HG03565 (cell line): ENCODE measurements around the gene CHST3.
"Not testable (repeated sequence)": the region's sequence is repeated elsewhere in the genome, so short reads cannot be mapped to it uniquely, and the experiment has no call there.

Source experiments
- ATAC-seq: cut with Tn5 transposase; IDR thresholded peaks from one replicate; pipeline ENCODE4 v1.9.1; 2021; ENCODE audit warnings: mild to moderate bottlenecking, moderate library complexity; ENCODE audit not compliant: unreplicated experiment

CHST3 gene

DNA sequence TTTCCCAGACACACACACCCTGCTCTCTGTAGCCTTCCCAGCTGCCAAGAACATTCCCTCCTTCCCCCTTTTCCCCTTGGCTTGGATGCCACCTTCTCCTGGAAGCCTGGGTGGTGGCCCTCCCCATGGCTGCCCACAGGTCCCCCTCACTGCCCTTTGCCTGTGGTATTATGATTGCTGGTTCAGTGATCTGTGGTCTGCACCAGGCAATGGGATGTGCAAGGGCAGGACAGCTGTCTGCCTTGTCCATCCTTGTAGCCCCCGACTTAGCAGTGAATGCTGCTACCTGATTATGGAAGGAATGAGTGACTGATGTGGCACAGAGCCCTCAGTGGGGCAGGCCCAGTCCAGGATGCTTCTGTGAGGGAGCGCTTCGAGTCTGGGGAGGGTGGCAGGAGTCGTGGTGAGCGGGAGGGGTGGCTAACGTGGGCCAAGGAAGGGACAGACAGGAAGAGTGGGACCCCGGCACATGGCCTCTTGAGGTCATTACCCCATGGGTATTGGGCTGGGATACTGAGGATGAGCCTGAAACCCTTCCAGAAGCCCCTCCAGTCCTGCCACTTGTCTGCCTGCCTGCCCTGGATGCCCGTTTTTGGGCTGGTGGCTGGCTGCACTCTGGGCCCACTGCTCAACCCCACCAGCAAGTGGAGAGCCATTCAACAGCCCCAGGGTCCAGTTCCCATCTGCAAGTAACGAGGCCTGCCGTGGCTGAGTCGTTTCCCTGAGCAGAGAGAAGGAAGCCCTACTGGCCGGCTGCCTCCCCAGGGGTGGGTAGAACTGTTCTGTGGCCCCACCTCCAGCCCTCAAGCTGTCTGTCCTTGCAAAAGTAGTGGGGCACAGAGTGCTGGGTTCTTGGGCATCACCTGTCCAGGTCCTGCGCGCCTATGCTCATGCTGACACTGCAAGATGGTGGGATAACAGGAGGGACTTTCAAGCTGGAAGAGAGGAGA, 8.8 kb downstream of the CHST3 start:
- ATAC-seq, result no peak

DNA sequence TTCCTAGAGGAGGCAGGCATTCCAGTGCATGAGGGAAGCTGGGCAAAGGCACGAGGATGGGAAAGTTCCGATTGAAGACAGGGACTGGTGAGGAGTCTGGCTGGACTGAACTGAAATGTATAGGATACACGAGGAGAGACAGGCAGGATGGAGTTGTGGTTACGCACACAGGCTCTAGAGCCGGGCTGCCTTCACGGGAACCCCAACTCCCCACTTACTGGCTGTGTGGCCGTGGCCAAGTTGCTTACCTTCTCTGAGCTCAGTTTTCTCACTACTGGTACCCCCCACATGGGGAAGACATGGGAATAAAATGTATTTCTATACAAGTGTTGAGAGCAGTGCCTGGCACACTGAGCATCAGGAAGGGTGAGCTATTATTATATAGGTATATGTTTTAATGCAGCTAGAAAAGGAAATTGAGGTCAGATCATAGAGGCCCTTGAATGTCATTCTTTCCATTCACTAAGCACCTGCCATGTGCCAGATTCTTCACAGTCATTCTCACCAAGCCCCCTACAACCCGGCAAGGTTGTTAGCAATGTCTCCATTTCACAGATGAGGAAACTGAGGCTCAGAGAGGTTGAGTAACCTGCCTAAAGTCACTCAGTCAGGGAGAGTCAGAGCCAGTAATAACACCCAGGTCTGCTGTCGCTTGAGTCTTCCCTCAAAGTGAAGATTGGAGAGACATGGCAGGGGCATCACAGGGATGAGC, 9.7 kb downstream of the CHST3 start:
- ATAC-seq, result no peak

- peak; percentile 51 for ATAC-seq
These were observed 10.4 kb downstream of the CHST3 start for GRCh38 chr10:71974489-71975021.

DNA sequence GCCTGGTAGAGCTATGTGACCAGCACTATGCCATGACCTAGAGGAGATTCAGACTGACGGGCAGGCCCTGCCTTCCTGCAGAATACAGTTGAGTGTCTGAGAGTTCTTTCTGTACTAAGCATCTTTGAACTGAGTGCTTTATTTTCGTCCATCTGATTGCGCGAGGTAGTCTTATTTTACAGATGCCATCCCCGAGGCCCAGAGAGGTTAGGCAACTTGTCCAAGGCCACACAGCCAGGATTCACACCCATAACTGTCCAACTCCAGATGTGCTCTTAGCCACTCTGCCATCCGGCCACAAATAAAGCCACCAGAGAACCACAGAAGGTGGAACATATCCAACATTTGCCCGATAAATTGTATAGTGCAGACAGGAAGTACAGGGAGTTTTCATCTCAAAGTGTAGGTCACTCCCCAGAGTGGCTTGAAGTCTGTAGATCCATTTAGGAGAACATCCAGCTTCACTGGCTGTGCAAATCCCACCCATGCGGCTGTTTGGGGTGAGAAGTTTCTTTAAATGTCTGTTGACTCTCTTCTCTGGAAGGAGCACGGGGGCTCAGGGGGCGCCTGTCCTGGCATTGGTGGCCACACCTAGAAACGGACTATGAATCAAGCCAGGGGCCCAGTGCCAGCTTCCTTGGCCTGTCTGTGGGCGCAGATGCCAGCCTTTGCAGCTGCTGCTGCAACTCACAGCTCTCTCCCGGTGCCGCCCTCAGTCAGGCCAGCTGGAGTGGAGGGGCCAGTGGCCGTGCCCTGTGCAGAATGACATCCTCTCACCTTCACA, 11.1 kb downstream of the CHST3 start:
- ATAC-seq, result no peak

GRCh38 chr10:71975871-71976725, 11.9 kb downstream of the CHST3 start:
- no peak for ATAC-seq

DNA sequence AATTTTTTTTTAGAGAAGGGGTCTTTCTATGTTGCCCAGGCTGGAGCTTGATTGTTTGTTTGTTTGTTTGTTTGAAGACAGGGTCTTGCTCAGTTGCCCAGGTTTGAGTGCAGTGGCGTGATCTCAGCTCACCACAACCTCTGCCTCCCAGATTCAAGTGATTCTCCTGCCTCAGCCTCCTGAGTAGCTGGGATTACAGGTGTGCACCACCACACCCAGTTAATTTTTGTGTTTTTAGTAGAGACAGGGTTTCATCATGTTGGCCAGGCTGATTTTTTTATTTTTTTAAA, 13.4 kb downstream of the CHST3 start:
- ATAC-seq, result not testable (repeated sequence)

GRCh38 chr10:71978476-71978875, 14.3 kb downstream of the CHST3 start:
- no peak for ATAC-seq

- ATAC-seq, result no peak
These were observed 14.9 kb downstream of the CHST3 start for GRCh38 chr10:71978988-71979691.

- ATAC-seq, result no peak
These were observed 15.5 kb downstream of the CHST3 start for GRCh38 chr10:71979692-71980062.

DNA sequence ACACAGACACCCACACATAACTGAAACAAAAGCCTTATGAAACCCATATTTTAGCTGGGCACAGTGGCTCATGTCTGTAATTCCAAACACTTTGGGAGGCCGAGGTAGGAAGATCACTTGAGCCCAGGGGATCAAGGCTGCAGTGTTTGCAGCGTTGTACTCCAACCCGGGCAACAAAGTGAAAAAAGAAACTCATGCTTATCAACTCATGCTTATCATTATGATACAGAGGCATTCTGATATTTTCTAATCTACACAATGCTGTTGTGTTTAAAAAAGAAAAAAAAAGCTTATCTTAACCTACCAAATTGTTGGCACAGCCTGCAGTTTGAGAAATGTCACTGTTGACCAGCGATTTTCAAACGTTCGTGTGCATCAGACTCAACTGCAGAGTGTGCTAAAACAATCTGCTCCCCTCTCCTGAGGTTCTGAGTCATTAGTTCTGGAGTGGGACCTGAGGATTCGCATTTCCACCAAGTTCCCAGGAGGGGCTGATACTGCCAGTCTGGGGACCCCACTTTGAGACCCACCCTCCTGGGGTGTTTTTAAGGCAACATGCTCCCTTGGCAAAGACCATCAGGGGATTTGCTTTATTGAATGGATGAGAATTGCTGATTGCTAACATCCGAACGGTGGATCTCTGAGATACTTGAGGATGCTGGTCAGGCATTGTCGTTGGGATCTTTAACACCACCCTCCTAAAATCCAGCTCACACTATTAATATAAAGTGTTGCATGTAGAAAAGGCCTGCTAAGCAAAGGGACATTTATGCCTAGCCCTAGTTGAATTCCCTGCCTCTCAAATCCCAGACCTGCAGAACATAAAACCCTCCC, 16.2 kb downstream of the CHST3 start:
- ATAC-seq, result no peak

- ATAC-seq, result no peak
These were observed 17.1 kb downstream of the CHST3 start for GRCh38 chr10:71981015-71981875.

GRCh38 chr10:71981876-71982230, 17.7 kb downstream of the CHST3 start:
- no peak for ATAC-seq

- ATAC-seq, result no peak
These were observed 18.3 kb downstream of the CHST3 start for GRCh38 chr10:71982269-71983178.

GRCh38 chr10:71984126-71984808, 20.1 kb downstream of the CHST3 start:
- ATAC-seq, result no peak

DNA sequence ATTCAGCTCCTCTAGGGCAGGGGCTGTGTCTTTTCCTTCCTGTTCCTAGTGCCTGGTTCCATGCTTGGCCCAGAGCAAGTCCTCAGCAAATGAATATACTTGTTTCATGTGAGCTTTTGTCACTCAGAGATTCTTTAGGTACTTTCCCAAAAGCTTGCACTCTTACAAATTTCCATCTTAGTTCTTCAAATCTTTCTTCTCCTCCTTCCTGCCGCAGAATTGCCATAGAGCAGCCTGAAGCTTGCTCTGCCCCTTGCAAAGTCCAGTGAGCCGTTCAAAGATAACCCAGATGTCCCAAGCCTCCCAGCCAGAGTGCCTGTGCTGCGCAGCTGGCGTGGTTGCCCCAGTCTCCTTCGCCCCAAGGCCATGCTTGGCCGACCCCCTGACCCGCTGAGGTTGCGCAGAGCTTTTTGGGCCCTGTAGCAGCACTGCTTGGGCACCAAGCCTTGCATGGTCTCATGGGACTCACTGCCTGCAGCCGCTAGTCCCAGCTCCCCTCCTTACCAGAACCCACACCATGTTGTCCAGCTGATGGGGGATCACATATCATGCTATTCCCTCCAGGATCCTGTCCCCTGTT, 20.7 kb downstream of the CHST3 start:
- no peak for ATAC-seq
